RWPE1 (cell line): ENCODE results near the gene GKN2.

Source experiments
- CTCF ChIA-PET: fragments of 350-600 bp; sonication (Branson Sonifier 250); formaldehyde crosslinking; extraction: SDS; loops from one replicate; lab custom pipeline; 2021; lab: Yijun Ruan, JAX
- POLR2A ChIA-PET: fragments of 400-600 bp; formaldehyde crosslinking; extraction: SDS; loops from one replicate; lab custom pipeline; 2020; ENCODE audit warnings: antibody characterized with exemption; ENCODE audit not compliant: low non-redundant PET; lab: Yijun Ruan, JAX
- DNase-seq: peaks from one replicate; pipeline ENCODE4 v3.0.0; 2012; ENCODE audit warnings: low spot score
- H3K27ac ChIP-seq: fragments of 450-650 bp; 2 replicates; pipeline ENCODE4 v1.5.1; 2017
- CTCF ChIP-seq: fragments of 450-650 bp; conservative IDR thresholded peaks from 2 replicates; pipeline ENCODE4 v1.5.1; 2017; ENCODE audit warnings: low read depth, mild to moderate bottlenecking

The GKN2 gene

GRCh38 chr2:68948710-68949109 is 4.0 kb downstream of the GKN2 start:
- H3K27ac ChIP-seq: no peak overlapping the region
- CTCF ChIA-PET: no interaction called here
- no peak for TF ChIP-seq CTCF
- POLR2A ChIA-PET: no interaction called here
- DNase-seq: no peak

GRCh38 chr2:68946117-68946516 is 6.6 kb downstream of the GKN2 start:
- CTCF ChIA-PET: no interaction called here
- POLR2A ChIA-PET: no interaction called here
- no peak for TF ChIP-seq CTCF
- DNase-seq: no peak
- H3K27ac ChIP-seq: no peak overlapping the region

- DNase-seq: peak; percentile 55
- peak; percentile 83 for TF ChIP-seq CTCF
- CTCF ChIA-PET: interaction anchor here (0.5 to 1.6 kb wide), 16 partner anchors 9 to 480 kb away, joined by 3 to 7 read pairs (median 3); partner anchors contain the start of gene GKN2
- no peak overlapping the region for H3K27ac ChIP-seq
- POLR2A ChIA-PET: no interaction called here
These were observed 8.8 kb downstream of the GKN2 start for GRCh38 chr2:68943581-68944568.

- CTCF ChIA-PET: interaction anchor here (0.5 to 1.6 kb wide), 10 partner anchors 10 to 1466 kb away, joined by 3 to 8 read pairs (median 4); partner anchors contain the start of gene GKN2
- TF ChIP-seq CTCF: no peak
- DNase-seq: no peak
- H3K27ac ChIP-seq: no peak overlapping the region
- POLR2A ChIA-PET: no interaction called here
These were observed 9.9 kb downstream of the GKN2 start for GRCh38 chr2:68942827-68943226.

- POLR2A ChIA-PET: no interaction called here
These were observed 12.3 kb downstream of the GKN2 start for GRCh38 chr2:68940369-68940768.

More at GRCh38 chr2:68940369-68940768, 12.3 kb downstream of the GKN2 start:
- DNase-seq: no peak
- TF ChIP-seq CTCF: no peak
- CTCF ChIA-PET: interaction anchor here (0.6 kb wide), 1 partner anchor 345 kb away, joined by 3 read pairs; no protein-coding TSS in a partner anchor
- no peak overlapping the region for H3K27ac ChIP-seq
